K562 (cell line): ENCODE measurements around the gene SRPK2. TPM values are rescaled to one million over a fixed set of nuclear protein-coding genes. Genes with fewer than 3 reads are reported as not detected.

ENCODE experiments used
- BCL6 ChIP-seq: fragments of 250-450 bp; sonication (Bioruptor Pico); IDR thresholded peaks from 2 replicates; pipeline ENCODE4 v1.4.0; 2020
- CBFA2T3 ChIP-seq: fragments of 450-650 bp; IDR thresholded peaks from 2 replicates; pipeline ENCODE4 v1.6.1; 2017
- E2F4 ChIP-seq: sonication (generic); formaldehyde crosslinking; IDR thresholded peaks from 2 replicates; pipeline ENCODE4 v1.8.0; 2022; ENCODE audit warnings: mild to moderate bottlenecking, low read depth, missing genetic modification reagents
- GATA2 ChIP-seq: sonication (generic); formaldehyde crosslinking; IDR thresholded peaks from 2 replicates; pipeline ENCODE4 v1.4.0; 2020; ENCODE audit warnings: mild to moderate bottlenecking, missing genetic modification reagents
- HMGXB4 ChIP-seq: sonication (generic); formaldehyde crosslinking; IDR thresholded peaks from 2 replicates; pipeline ENCODE4 v1.8.1; 2023; ENCODE audit warnings: mild to moderate bottlenecking, missing genetic modification reagents
- HSF4 ChIP-seq: fragments of 250-450 bp; sonication (Bioruptor Pico); IDR thresholded peaks from 2 replicates; pipeline ENCODE4 v2.1.2; 2022; ENCODE audit warnings: mild to moderate bottlenecking, moderate library complexity, borderline replicate concordance
- JUND ChIP-seq, 2 experiments: IDR thresholded peaks; 2 replicates in 1 of 2; 3 replicates in 1 of 2; pipeline ENCODE4 v1.6.1; 2011; ENCODE audit warnings: borderline replicate concordance in 2 of 2, low read depth in 2 of 2, low read length in 2 of 2, improper control_type of control experiment in 1 of 2, missing biosample characterization in 1 of 2, missing genetic modification characterization in 1 of 2, missing genetic modification reagents in 1 of 2
- KHSRP ChIP-seq: fragments of 450-650 bp; IDR thresholded peaks from 2 replicates; pipeline ENCODE4 v1.6.1; 2017
- MCM7 ChIP-seq, 2 experiments: fragments of 450-650 bp; IDR thresholded peaks; 2 replicates each; pipeline ENCODE4 v1.6.1; 2016 to 2018
- NFRKB ChIP-seq: fragments of 450-650 bp; IDR thresholded peaks from 2 replicates; pipeline ENCODE4 v1.6.1; 2016; ENCODE audit warnings: low read depth
- PHF8 ChIP-seq: fragments of 200-600 bp; sonication (generic); IDR thresholded peaks from 2 replicates; pipeline ENCODE4 v1.6.1; 2012; ENCODE audit warnings: mixed run types, mild to moderate bottlenecking, inconsistent platforms, low read length, moderate library complexity, borderline replicate concordance
- POLR2B ChIP-seq: fragments of 450-650 bp; IDR thresholded peaks from 2 replicates; pipeline ENCODE4 v1.6.1; 2018; ENCODE audit warnings: low read depth; ENCODE audit not compliant: partially characterized antibody
- RB1 ChIP-seq: fragments of 450-650 bp; IDR thresholded peaks from 2 replicates; pipeline ENCODE4 v1.6.1; 2017; ENCODE audit warnings: low read depth, mild to moderate bottlenecking
- RCOR1 ChIP-seq, 2 experiments: IDR thresholded peaks; 2 replicates each; pipeline ENCODE4 v1.6.1; 2012; ENCODE audit warnings: low read depth in 2 of 2, low read length in 2 of 2, borderline replicate concordance in 1 of 2, improper control_type of control experiment in 1 of 2
- RFX7 ChIP-seq: fragments of 250-450 bp; sonication (Bioruptor Pico); IDR thresholded peaks from 2 replicates; pipeline ENCODE4 v1.5.1; 2021; ENCODE audit warnings: mild to moderate bottlenecking
- SAFB2 ChIP-seq: fragments of 200-400 bp; formaldehyde crosslinking; IDR thresholded peaks from 2 replicates; pipeline ENCODE4 v1.6.1; 2018; ENCODE audit warnings: borderline replicate concordance, low read length, low read depth, moderate library complexity; ENCODE audit not compliant: severe bottlenecking
- SP2 ChIP-seq: IDR thresholded peaks from 2 replicates; pipeline ENCODE4 v1.6.1; 2011; ENCODE audit warnings: mild to moderate bottlenecking, low read depth, low read length, moderate library complexity; ENCODE audit not compliant: poor library complexity, severe bottlenecking; ENCODE audit errors: extremely low read depth
- TAF9B ChIP-seq: fragments of 450-650 bp; IDR thresholded peaks from 2 replicates; pipeline ENCODE4 v1.6.1; 2018; ENCODE audit warnings: mild to moderate bottlenecking; ENCODE audit not compliant: partially characterized antibody
- TRIM25 ChIP-seq: fragments of 450-650 bp; IDR thresholded peaks from 2 replicates; pipeline ENCODE4 v1.7.0; 2016; ENCODE audit warnings: borderline replicate concordance
- ZEB2 ChIP-seq: fragments of 450-650 bp; IDR thresholded peaks from 2 replicates; pipeline ENCODE4 v1.6.1; 2016
- ZFP30 ChIP-seq: fragments of 250-450 bp; sonication (Bioruptor Pico); IDR thresholded peaks from 2 replicates; pipeline ENCODE4 v1.8.0; 2022; ENCODE audit warnings: moderate library complexity, mild to moderate bottlenecking, inconsistent platforms, borderline replicate concordance
- ZNF212 ChIP-seq: fragments of 450-650 bp; formaldehyde crosslinking; IDR thresholded peaks from 2 replicates; pipeline ENCODE4 v1.4.0; 2020; ENCODE audit warnings: mild to moderate bottlenecking
- ZNF224 ChIP-seq: sonication (generic); formaldehyde crosslinking; IDR thresholded peaks from 2 replicates; pipeline ENCODE4 v1.8.0; 2022; ENCODE audit warnings: mild to moderate bottlenecking, missing genetic modification reagents
- polyA plus RNA-seq, 8 experiments: library from polyadenylated mRNA; depleted of rRNA in 4 of 8; stranded (reverse) in 5 of 8; unstranded in 3 of 8; fragments of >200 nt; fragmentation: Nextera tagmentation in 2 of 8; fragmentation: Illumina TruSeq in 1 of 8; extraction: Ambion mirVana in 2 of 8; extraction: Trizol in 1 of 8; gene quantifications; 2 replicates each; pipeline versions ENCODE4 v1.2.1 to v1.2.3, GENCODE V29; 2011 to 2014; ENCODE audit warnings: inconsistent platforms in 1 of 8, missing spikeins in 1 of 8
- total RNA-seq, 7 experiments: library from RNA; depleted of rRNA in 6 of 7; stranded (reverse); fragments of >200 nt in 6 of 7; fragmentation: Illumina TruSeq in 2 of 7; extraction: Trizol in 2 of 7; gene quantifications; 2 replicates each; pipeline versions ENCODE4 v1.2.1 to v1.2.3, GENCODE V29; 2011 to 2021; ENCODE audit warnings: low replicate concordance in 1 of 7
- TF ChIP-seq, protein P1 (sequence below): fragments of 250-450 bp; sonication (Bioruptor Pico); IDR thresholded peaks from 2 replicates; pipeline ENCODE4 v1.6.1; 2021; ENCODE audit warnings: mild to moderate bottlenecking
- TF ChIP-seq, protein P2 (sequence below): fragments of 250-450 bp; sonication (Bioruptor Pico); IDR thresholded peaks from 2 replicates; pipeline ENCODE4 v1.8.0; 2021; ENCODE audit warnings: borderline replicate concordance, mild to moderate bottlenecking, moderate library complexity; ENCODE audit not compliant: poor library complexity, severe bottlenecking

The SRPK2 gene
- total and polyA plus RNA-seq, 9 of the 15 experiments (the other 6 are each of a cell fraction or from before 2014, with no cell fraction given) = 21.5 to 44.7 (median 33.3) TPM

DNA sequence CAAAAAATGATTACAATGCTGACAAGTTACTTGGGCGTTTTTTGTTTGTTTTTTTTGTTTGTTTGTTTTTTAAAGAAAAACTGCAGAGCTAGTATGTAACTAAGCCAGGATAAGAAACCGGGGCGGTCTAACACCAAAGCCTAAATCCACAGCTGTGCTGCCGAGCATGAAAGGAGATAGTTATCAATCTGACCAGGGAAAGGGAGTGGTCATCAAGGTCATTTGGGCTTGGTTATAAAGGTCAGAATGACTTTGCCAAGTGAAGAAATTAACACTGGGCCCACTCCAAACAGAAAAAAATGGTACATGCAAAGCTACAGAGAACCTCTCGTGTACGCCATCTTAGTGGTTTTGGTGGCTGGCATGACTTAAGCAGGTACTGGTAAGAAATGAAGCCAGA lies 104.7 kb downstream of the SRPK2 start (continued):
- TF ChIP-seq, protein P1, sequence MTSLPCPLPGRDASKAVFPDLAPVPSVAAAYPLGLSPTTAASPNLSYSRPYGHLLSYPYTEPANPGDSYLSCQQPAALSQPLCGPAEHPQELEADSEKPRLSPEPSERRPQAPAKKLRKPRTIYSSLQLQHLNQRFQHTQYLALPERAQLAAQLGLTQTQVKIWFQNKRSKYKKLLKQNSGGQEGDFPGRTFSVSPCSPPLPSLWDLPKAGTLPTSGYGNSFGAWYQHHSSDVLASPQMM (CRISPR knock-in tag) = no peak
- no peak for TF ChIP-seq ZNF224 (CRISPR knock-in tag)
- TF ChIP-seq ZNF212 (CRISPR knock-in tag) = no peak
- no peak for TF ChIP-seq SP2
- TF ChIP-seq GATA2 = 0 out of 2 replicates have a peak, but pooled peaks have one; percentile 23
- no peak for TF ChIP-seq POLR2B
- no peak for TF ChIP-seq ZFP30 (CRISPR knock-in tag)
- no peak for TF ChIP-seq ZEB2
- TF ChIP-seq E2F4 (CRISPR knock-in tag) = no peak
- no peak for TF ChIP-seq JUND (IDR thresholded peaks at IDR 0.05; ENCODE audit: borderline replicate concordance, low read depth, low read length)
- 0 out of 3 replicates have a peak, but pooled peaks have one; percentile 35 for TF ChIP-seq JUND (tag; IDR thresholded peaks at IDR 0.05; ENCODE audit: borderline replicate concordance, low read depth, low read length)
- TF ChIP-seq KHSRP = no peak
- no peak for TF ChIP-seq TRIM25
- TF ChIP-seq HSF4 (CRISPR knock-in tag) = no peak
- no peak for TF ChIP-seq MCM7 (IDR thresholded peaks at IDR 0.05)
- TF ChIP-seq RB1 = no peak
- peak in 1 of 2 experiments; percentile 34; a peak in 1 of 4 replicates for TF ChIP-seq RCOR1 (IDR thresholded peaks at IDR 0.05; ENCODE audit: borderline replicate concordance in 1 of 2, low read depth in 2 of 2, low read length in 2 of 2)
- no peak for TF ChIP-seq RFX7
- no peak for TF ChIP-seq HMGXB4 (CRISPR knock-in tag)
- TF ChIP-seq PHF8 = no peak
- TF ChIP-seq, protein P2, sequence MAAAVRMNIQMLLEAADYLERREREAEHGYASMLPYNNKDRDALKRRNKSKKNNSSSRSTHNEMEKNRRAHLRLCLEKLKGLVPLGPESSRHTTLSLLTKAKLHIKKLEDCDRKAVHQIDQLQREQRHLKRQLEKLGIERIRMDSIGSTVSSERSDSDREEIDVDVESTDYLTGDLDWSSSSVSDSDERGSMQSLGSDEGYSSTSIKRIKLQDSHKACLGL (CRISPR knock-in tag) = no peak
- TF ChIP-seq TAF9B = no peak
- peak; percentile 48 for TF ChIP-seq CBFA2T3
- no peak for TF ChIP-seq SAFB2
- no peak for TF ChIP-seq BCL6 (CRISPR knock-in tag)
- TF ChIP-seq NFRKB = no peak
